Activated T-cell treated with anti-CD3 and anti-CD28 coated beads, Interleukin-2, amount 50 U/mL, for 4 hours (primary cell): ENCODE data around the gene YAP1. TPM values are rescaled to one million over a fixed set of nuclear protein-coding genes. Genes with fewer than 3 reads are reported as not detected.

Source experiments
- ATAC-seq, 2 donors: fragments of 200-7000 bp; cut with Tn5 transposase; one replicate each; pipeline ENCODE4 v1.10.0; 2021
- DNase-seq: peaks from one replicate; pipeline ENCODE4 v3.0.0-alpha.2; 2020
- H3K27me3 Mint-ChIP-seq: one replicate; pipeline ENCODE4 v1.8.0; 2021; ENCODE audit warnings: low read depth, mixed read lengths
- H3K36me3 Mint-ChIP-seq: one replicate; pipeline ENCODE4 v1.8.0; 2022; ENCODE audit warnings: mixed read lengths; ENCODE audit not compliant: insufficient read depth
- H3K4me1 Mint-ChIP-seq: one replicate; pipeline ENCODE4 v1.8.0; 2021; ENCODE audit warnings: low read depth, mixed read lengths
- H3K4me3 Mint-ChIP-seq: one replicate; pipeline ENCODE4 v1.8.0; 2021; ENCODE audit warnings: mild to moderate bottlenecking, moderate library complexity, mixed read lengths
- H3K9me3 Mint-ChIP-seq: one replicate; pipeline ENCODE4 v1.8.0; 2021; ENCODE audit warnings: mixed read lengths
- total RNA-seq, 3 donors: library from RNA; stranded (reverse); gene quantifications; one replicate each; pipeline ENCODE4 v1.2.1, GENCODE V29; 2021

The YAP1 gene
- total RNA-seq, 3 donors from 2014 or later = 0.15 to 0.45 (median 0.35) TPM

DNA sequence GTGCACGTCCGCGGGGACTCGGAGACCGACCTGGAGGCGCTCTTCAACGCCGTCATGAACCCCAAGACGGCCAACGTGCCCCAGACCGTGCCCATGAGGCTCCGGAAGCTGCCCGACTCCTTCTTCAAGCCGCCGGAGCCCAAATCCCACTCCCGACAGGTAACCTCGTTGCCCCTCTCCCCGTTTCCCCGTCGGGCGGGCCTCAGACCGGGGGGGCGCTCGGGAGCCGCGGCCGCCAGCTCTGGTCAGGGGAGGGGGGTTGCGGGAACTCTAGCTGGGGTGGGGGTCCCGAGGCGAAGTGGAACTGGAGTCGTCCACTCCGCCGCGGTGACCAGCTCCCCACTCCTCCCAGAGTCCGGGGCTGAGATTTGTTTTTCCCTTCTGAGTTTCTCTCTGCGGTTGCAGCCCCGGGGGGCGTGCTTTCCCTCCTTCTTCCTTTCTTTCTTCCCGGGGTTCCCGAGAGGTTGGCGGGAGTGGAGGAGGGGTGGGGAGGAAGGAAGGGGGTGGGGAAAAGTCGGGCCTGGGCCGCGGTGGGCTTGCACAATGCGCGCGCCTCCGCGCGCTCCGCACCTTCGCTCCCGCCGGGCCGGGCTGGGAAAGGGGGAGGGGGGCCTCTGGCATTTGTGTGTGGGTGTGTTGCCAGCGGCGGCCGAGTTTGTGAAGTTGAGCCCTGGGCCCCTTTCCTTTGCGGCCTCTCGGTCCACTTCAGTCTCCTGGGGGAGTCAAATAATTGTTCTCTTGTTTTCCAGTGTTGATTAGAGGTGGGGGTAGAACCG lies 952 bp downstream of the YAP1 start:
- Mint-ChIP-seq H3K9me3 (no peaks in the 10 kb centered on the region), H3K4me3 (peak overlapping the region; percentile 73), H3K36me3 (no peaks in the 10 kb centered on the region), H3K27me3 (peaks cover 49% of the 10 kb centered on the region), H3K4me1 (peaks cover 12% of the 10 kb centered on the region)
- no peak for ATAC-seq
- no peak for DNase-seq

DNA sequence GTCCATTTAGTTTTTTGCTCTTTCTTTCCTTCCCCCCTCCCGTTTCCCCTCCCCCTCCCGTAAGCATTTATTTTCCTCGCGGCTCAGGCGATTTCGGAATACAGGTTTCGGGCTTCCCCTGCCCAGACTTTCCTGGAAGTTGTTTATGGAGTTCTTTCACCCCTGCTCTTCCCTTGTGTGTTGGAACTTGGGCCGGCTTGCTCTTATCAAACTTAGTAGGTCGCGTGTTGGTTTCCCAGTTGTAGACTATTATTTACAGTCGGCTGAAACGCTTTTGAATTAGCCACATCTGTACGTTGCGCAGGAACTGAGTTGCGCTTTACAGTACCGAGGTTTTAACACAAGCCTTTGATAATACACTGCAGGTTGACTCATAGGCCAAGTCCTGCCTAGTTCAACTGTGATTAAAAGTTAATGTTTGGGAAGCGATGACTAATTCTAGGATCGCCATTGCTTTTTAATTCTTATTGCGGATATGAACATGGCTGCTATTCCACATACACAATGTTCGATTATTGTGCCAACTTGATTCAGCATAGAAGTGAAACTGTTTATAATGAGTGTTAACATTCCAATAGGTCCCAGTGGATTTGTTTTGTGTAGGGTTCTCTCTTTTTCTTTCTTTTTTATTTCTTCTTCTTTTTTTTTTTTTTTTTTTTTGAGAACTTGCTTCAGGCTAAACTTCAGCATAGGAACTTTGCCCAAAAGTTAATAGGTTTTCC lies 1.7 kb downstream of the YAP1 start:
- Mint-ChIP-seq H3K4me3 (peak overlapping the region; percentile 73), H3K4me1 (peaks cover 12% of the 10 kb centered on the region), H3K36me3 (no peaks in the 10 kb centered on the region), H3K27me3 (peaks cover 55% of the 10 kb centered on the region), H3K9me3 (no peaks in the 10 kb centered on the region)
- DNase-seq (no peak), ATAC-seq (peak; percentile 35 to 47)

DNA sequence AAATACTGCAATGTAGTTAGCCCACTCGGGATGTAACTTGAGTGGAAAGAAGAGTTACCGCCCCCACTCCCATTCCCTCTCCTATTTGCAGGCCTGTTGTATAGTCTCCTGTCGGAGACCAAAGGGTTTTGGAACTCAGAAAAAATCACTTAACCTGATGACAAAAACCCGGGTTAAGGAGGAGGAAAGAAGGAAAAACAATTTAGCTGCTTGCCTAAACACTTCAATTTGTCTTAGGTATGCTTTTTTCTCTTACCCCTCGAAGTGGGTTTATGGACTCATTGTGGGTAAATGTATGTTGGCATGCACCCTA lies 2.2 kb downstream of the YAP1 start:
- peaks cover 12% of the 10 kb centered on the region for H3K4me1 Mint-ChIP-seq
- H3K27me3 Mint-ChIP-seq = peaks cover 56% of the 10 kb centered on the region
- no peak overlapping the region for H3K4me3 Mint-ChIP-seq
- no peak for DNase-seq
- no peaks in the 10 kb centered on the region for H3K36me3 Mint-ChIP-seq
- no peaks in the 10 kb centered on the region for H3K9me3 Mint-ChIP-seq
- ATAC-seq = no peak

DNA sequence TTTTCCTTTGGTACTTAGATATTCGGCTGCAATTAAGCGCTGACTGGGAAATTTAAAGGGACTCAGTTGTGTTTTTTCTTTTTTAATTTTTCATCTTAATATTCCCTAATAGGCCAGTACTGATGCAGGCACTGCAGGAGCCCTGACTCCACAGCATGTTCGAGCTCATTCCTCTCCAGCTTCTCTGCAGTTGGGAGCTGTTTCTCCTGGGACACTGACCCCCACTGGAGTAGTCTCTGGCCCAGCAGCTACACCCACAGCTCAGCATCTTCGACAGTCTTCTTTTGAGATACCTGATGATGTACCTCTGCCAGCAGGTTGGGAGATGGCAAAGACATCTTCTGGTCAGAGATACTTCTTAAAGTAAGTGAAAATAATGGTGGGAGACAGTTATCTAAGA lies 3.8 kb downstream of the YAP1 start:
- Mint-ChIP-seq H3K4me3 (no peak overlapping the region), H3K4me1 (peaks cover 12% of the 10 kb centered on the region), H3K27me3 (peaks cover 54% of the 10 kb centered on the region), H3K9me3 (no peaks in the 10 kb centered on the region), H3K36me3 (no peaks in the 10 kb centered on the region)
- ATAC-seq (no peak), DNase-seq (no peak)

DNA sequence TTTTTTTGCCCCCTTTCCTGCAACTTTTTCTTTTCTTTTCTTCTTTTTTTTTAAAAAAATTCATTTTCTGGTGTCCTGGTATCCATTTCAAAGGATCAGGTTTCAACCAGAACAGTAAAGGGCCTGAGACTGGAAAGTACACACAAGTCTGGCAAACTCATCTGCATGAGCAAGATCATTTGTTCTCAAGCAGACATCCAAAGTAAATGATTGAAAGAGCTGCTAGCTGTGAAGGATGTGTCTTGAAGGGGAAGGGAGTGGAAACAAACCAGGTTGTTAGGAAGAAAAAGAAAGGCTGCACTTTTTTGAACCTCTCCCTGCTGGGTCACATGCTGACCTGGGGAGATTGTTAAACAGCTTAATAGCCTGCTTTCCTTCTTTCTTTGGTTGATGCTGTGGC lies 5.3 kb downstream of the YAP1 start:
- no peaks in the 10 kb centered on the region for H3K9me3 Mint-ChIP-seq
- ATAC-seq (no peak), DNase-seq (no peak)
- peaks cover 6% of the 10 kb centered on the region for H3K4me1 Mint-ChIP-seq
- H3K27me3 Mint-ChIP-seq = peaks cover 47% of the 10 kb centered on the region
- H3K4me3 Mint-ChIP-seq = no peak overlapping the region
- H3K36me3 Mint-ChIP-seq = no peaks in the 10 kb centered on the region

DNA sequence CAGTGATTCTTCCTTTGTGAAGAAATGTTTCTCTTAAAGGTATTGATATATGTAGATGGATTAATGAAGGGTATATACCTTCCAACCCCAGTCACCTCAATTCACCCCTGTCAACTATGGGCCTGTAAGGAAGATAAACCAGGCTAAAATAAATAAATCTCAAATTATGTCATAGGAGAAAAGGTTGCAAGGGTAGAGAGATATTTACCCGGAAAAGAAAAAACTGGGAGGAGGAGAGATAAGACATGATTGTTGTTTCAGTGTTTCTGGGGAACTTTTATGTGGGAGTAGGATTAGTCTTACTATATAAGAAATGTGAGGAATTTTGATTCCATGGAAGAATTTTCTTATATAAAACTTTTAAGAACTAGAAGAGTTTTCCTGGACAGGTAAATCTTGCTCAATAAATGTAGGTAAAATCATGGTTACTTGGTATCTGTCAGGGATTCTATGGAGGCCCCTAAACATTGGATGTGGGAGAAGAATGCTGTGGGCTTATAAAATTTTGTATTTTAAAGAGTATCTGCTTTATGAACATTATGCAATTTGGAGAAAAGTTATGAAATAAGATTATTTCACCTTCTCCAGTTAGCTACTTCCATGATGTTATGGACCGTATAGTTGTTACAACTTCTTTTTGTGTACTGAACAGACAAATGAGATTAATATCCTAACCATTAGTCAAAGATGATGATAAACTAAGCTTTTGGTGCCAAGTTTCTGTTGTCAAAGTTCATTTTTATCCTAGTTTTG lies 6.4 kb downstream of the YAP1 start:
- Mint-ChIP-seq H3K27me3 (peaks cover 47% of the 10 kb centered on the region), H3K4me1 (peaks cover 5% of the 10 kb centered on the region), H3K36me3 (no peaks in the 10 kb centered on the region), H3K9me3 (no peaks in the 10 kb centered on the region), H3K4me3 (no peak overlapping the region)
- no peak for DNase-seq
- ATAC-seq = no peak

DNA sequence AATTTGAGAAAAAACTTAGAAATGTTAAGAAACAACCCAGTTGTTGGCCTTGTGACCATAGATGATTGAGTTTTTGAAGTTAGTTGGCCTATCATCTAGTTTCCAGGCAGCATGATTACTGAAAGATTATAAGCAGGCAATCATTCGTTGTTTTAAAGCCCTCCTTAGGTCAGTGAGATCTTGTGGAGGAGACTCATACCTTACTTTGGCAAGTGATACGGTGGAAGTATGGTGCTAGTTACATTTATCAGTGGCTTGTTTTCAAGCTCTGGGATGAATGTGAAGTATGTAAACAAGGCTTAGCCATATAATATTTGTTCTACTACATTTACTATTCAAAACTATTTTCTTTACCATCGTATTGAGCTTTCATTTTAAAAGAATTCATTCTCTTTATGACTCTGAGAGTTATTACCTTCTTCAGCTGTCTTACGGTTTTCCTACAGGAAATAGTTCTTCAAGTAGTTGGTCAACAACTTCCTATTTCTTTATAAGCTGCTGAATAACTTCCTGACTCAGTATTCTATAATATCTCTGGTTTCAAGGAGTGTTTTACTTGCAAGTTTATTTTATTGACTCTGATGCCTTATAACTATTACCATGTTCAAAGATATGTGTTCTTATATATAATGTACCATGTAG lies 7.3 kb downstream of the YAP1 start:
- Mint-ChIP-seq H3K36me3 (no peaks in the 10 kb centered on the region), H3K9me3 (no peaks in the 10 kb centered on the region), H3K27me3 (peaks cover 44% of the 10 kb centered on the region), H3K4me1 (no peaks in the 10 kb centered on the region), H3K4me3 (no peak overlapping the region)
- no peak for DNase-seq
- ATAC-seq = no peak

DNA sequence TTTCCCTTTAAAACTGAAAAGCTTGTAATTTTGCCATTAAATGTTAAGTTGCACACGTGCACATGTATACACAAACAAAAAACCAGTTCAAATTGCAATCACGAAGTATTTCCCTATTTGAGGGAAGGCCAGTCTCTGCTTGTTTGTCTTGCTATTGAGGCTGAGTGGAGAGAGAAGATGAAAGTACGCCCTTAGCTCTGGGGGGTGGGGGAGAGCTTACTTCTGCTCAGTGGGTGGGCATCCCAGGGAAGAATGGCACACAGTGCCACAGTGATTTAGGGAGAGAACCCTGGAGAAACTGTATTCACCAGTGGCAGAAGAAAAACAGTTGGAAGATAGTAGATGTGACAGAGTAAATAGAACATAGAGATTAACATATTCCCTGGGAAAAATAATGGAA lies 8.7 kb downstream of the YAP1 start:
- ATAC-seq = no peak
- DNase-seq = no peak
- Mint-ChIP-seq H3K27me3 (peaks cover 38% of the 10 kb centered on the region), H3K4me1 (no peaks in the 10 kb centered on the region), H3K36me3 (no peaks in the 10 kb centered on the region), H3K9me3 (no peaks in the 10 kb centered on the region), H3K4me3 (no peak overlapping the region)

DNA sequence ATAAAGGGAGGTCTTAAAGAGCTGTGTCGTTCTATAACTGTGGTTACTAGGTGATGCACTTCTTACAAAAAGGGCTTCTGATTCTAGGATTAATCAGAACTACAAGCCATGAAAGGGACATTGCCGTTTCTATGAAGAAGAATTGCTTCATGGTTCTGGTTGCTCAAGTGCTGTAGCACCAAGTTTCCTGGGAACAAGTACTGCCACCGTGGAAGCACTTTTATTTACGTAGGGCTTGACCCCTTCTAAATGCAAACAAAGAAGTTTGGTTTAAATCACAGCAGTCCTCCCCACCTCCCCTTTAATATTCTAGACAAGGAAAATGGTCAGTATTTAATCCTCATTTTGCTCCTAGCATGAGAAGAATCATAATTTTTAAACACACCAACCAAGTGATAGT lies 9.8 kb downstream of the YAP1 start:
- H3K36me3 Mint-ChIP-seq = no peaks in the 10 kb centered on the region
- H3K27me3 Mint-ChIP-seq = peaks cover 36% of the 10 kb centered on the region
- no peaks in the 10 kb centered on the region for H3K4me1 Mint-ChIP-seq
- no peak for ATAC-seq
- H3K4me3 Mint-ChIP-seq = no peak overlapping the region
- DNase-seq = no peak
- H3K9me3 Mint-ChIP-seq = no peaks in the 10 kb centered on the region

DNA sequence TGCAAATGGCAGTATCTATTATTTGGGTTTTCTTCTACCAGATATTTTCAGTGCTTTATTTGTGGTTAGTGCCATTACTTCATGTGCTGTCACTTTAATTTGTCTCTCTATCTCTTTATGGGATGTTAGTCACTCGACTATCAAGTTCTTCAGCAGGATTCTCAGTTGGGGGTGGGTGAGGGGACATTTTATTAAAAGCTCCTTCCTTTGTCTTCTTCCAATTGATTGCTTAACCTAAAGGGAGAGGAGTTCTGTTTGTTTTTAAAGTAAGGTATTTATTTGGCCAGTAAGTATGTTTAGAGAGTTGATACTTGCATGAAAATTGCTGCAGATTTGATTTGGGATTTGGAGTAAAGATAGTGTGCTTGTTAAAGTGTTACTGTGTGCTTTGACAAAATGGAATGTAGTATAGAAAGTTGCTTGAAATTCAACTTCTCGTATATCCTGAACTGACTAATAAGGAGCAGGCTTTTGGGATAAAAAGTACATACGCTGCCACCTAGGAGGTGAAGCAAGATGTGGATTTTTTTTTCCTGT lies 10.3 kb downstream of the YAP1 start:
- peaks cover 33% of the 10 kb centered on the region for H3K27me3 Mint-ChIP-seq

DNA sequence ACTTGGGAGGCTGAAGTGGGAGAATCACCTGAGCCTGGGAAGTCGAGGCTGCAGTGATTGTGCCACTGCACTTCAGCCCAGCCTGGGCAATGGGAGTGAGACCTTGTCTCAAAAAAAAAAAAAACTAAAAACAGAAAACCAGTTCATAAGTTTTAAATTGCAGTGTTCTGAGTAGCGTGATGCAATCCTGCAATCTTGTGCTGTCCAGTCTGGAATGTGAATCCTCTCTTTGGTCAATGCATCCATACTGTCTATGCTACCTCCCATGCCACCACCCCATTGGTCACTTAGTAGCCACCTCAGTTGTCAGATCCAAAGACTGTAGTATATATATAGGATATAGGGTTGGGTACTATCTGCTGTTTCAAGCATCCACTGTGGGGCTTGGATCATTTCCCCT lies 11.1 kb downstream of the YAP1 start:
- DNase-seq (no peak), ATAC-seq (no peak)
- Mint-ChIP-seq H3K9me3 (no peaks in the 10 kb centered on the region), H3K36me3 (no peaks in the 10 kb centered on the region), H3K4me1 (no peaks in the 10 kb centered on the region), H3K27me3 (peaks cover 28% of the 10 kb centered on the region), H3K4me3 (no peak overlapping the region)

More for the DNA sequence above, 10.3 kb downstream of the YAP1 start:
- H3K4me1 Mint-ChIP-seq = no peaks in the 10 kb centered on the region
- H3K9me3 Mint-ChIP-seq = no peaks in the 10 kb centered on the region
- ATAC-seq (no peak), DNase-seq (no peak)
- no peaks in the 10 kb centered on the region for H3K36me3 Mint-ChIP-seq
- H3K4me3 Mint-ChIP-seq = no peak overlapping the region

DNA sequence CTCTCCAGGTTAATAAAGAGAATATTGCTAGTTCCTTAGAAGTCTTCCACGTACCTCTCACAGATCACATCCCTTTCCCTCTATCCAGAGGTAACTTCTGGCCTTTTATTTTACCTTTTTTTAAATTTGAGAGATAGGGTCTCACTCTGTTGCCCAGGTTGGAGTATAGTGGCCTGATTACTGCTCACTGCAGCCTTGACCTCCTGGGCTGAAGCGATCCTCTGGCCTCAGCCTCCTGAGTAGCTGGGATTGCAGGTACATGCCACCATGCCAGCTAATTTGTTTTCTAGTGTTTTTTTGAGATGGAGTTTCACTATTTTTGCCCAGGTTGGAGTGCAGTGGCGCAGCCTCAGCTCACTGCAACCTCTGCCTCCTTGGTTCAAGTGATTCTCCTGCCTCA lies 24.4 kb downstream of the YAP1 start:
- H3K4me3 Mint-ChIP-seq = no peak overlapping the region
- no peaks in the 10 kb centered on the region for H3K9me3 Mint-ChIP-seq
- DNase-seq (no peak), ATAC-seq (no peak)
- no peaks in the 10 kb centered on the region for H3K36me3 Mint-ChIP-seq
- no peaks in the 10 kb centered on the region for H3K4me1 Mint-ChIP-seq
- H3K27me3 Mint-ChIP-seq = peaks cover 18% of the 10 kb centered on the region

DNA sequence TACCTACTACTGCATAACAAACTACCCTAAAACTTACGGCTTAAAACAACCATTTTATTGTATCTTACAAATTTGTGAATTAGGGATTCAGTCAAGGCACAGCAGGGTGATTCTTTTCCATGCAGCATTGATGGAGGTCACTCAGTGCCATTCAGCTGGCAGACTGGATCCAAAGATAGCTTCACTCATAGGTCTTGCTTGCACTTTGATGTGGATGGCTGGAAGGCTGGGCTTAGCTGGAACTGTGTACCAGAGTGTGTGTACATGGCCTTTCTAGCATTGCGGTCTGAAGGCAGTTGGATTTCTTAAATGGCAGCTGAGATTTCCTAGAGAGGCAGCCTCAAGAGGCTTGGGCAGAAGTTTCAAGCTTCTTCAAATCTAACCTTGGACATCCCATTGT lies 25.0 kb downstream of the YAP1 start:
- no peak for ATAC-seq
- Mint-ChIP-seq H3K4me3 (no peak overlapping the region), H3K4me1 (no peaks in the 10 kb centered on the region), H3K27me3 (peaks cover 14% of the 10 kb centered on the region), H3K9me3 (no peaks in the 10 kb centered on the region), H3K36me3 (no peaks in the 10 kb centered on the region)
- no peak for DNase-seq

DNA sequence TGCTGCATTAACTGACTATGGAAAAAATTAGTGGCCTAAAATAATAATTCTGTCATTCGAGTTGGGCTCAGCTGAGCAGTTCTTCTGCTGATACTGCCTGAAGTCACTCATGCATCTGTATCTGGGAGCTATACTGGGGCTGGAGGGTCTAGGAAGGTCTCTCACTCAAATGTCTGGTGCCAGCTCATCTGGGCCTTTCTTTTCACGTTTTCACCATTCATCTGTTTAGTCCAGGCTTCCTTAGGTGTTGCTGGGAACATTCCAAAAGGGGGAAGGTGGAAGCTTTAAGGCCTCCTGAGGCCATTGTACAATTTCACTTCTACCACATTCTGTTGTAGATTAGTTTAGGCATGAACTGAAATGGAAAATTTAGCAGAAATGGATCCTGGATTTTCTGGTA lies 28.0 kb downstream of the YAP1 start:
- no peak for DNase-seq
- Mint-ChIP-seq H3K27me3 (peaks cover 8% of the 10 kb centered on the region), H3K4me1 (no peaks in the 10 kb centered on the region), H3K4me3 (no peak overlapping the region), H3K36me3 (no peaks in the 10 kb centered on the region), H3K9me3 (no peaks in the 10 kb centered on the region)
- ATAC-seq = no peak
